Activated naive CD8-positive, alpha-beta T cell treated with anti-CD3 and anti-CD28 coated beads, Interleukin-2, amount 50 U/mL, for 16 hours (primary cell): ENCODE data around the gene OR10H2.
"Not testable (repeated sequence)": the region's sequence is repeated elsewhere in the genome, so short reads cannot be mapped to it uniquely, and the experiment has no call there.

ENCODE experiments used
- DNase-seq: peaks from one replicate; pipeline ENCODE4 v3.0.0-alpha.2; 2020; ENCODE audit warnings: low read depth, low spot score

Gene OR10H2

DNA sequence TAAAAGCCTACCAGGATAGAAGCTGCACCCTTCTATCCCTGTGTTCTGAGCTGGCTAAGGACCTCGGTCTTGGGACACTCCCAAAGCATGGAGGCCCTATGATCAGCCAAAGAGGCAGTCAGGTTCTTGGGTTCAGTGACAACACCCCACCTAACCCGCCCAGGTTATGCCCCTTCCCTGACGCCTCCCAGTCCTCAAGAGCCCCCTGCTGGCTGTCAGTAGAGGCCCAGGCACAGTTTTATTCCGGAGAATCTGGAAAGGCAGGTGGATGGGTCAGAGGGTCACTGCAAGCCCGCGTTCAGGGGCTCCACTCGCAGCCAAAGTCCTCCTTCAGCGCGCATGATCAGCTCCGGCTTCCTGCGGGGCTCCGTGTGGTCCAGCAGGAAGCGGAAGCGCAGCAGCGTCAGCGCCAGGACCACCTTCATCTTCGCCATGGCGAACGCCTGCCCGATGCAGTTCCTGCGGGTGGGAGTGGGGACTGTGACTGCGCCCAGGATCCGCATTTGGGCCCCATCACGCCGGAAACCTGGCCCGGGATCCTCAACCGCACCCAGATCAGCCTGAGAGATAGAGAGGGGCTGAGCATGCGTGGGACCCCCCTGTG is 32.2 kb downstream of the OR10H2 start:
- no peak for DNase-seq

DNA sequence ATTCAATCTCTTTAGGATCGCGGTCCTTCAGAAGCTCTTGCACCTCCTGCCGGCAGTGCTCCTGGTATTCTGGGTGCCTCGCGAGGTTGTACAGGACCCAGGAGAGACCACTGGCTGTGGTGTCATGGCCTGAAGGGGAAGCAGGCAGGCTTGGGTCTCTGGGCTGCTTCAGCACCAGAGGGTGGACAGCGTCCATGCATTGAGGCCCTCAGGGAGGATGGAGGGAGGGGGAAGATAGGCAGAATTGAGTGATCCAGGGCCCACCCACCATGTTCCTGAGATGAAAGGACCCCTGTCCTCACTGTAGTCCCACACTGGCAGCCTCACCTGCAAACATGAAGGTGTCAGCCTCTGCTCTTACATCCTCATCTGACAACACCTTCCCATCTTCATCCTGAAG is 41.8 kb downstream of the OR10H2 start:
- DNase-seq, result no peak

DNA sequence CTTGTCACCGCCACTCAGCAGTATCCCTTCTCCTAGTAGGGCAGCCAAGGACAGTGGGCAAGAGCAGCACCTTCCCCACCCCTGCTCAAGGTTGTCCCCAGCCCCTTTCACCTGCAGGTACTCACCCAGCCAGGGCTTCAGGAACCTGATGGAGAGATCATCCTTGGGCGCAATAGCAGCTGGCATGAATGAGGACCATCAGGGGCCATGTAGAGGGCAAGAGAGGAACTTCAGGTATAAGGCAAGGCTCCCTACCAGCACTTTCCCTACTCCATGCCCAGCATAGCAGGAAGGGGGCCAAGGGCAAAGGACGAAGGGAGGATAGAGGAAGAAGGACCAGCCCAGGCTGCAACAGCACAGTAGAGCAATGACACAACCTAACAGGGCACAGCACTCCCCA is 46.3 kb downstream of the OR10H2 start:
- DNase-seq, result not testable (repeated sequence)

DNA sequence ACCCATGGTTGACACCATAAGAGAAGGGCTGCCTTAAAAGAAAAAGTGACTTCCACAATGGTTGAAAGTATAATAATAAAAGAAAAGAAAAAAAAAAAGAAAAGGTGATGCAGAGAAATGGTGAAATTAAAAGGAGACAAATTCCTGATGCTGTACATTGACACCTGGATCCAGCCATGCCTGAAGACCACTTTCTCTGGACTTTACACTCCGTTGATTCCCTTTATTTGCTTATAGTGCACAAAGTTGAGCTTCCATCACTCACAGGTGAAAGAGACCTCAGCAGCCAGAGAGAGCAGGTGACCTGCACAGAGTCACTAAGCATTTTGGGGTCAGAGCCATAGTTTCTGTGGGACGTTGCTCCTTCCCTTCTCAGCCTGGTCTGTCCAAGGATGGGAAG is 47.4 kb downstream of the OR10H2 start:
- DNase-seq, result no peak

DNA sequence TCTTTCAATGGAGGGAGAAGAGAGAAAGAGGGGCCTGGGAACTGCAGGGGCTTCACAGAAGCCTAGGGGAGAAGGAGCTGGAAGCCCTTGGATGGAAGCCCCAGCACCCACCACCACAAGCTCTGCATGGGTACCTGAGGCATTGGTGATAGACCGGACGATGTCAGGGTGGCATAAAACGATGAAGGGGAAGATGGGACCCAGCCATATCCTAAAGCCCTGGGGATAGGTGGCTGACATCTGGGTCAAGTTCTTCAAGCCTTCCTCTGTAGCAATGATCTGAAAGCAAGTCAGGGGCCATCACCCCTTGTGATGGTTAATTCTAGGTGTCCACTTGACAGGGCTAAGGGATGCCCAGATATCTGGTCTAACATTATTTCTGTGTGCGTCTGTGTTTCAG is 48.4 kb downstream of the OR10H2 start:
- DNase-seq, result no peak

DNA sequence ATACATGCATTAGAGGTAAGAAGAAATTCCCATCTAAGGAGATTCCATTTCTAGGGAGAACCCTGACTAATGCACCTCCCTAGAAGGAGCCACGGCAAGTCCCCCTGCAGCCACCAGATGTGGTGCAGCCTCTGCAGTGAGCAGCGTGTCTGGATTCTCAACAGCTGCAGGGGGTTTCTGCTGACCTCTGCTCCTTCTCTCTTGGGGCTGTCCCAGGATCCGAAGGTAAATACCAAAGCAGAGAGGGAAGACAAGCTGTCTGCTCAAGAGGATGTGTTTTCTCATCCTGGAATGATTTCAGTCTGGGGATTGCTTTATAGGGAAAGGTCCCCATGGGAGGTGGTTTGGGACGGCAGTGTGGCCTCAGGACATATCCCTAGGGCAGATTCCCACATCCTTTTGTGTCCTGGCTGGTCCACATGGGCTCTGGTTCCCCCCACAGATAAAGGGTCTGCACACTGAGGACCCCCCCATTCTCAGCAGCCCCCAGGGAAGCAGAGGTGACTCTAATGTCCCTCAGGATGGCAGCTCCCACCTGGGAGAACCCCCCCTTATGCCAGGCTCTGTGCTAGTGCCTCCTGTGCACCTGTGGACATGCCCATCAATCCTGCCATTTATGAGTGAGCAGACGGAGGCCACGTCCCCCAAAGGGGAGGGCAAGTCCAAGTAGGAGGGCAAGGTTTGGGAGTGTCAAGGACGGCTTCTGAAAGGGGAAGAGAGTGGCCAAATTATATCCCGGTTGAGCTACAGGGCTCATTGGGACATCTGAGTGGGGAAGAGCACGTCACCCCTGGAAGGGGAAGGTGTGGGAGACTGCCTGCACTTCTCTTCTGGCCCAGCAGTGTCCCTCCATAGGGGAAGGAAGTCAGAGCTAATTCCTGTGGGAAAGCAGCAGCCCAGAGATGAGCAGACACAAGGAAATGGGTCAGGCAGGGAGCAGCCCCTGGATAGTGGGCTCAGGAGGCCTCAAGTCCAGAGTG is 49.5 kb downstream of the OR10H2 start:
- no peak for DNase-seq
